ENCODE measurements around the gene TAAR1.
"Not testable (repeated sequence)": the region's sequence is repeated elsewhere in the genome, so short reads cannot be mapped to it uniquely, and the experiment has no call there.

- TF ChIP-seq CTCF (IDR thresholded peaks at IDR 0.05); NR3C1 (IDR thresholded peaks at IDR 0.05); CHD4 (IDR thresholded peaks at IDR 0.05; ENCODE audit: borderline replicate concordance): not testable (repeated sequence)
Observed at GRCh38 chr6:132706756-132707155, 47.8 kb upstream of the TAAR1 start.
